K562 (cell line): Measurements from ENCODE around the gene GKAP1. TPM values are rescaled to one million over a fixed set of nuclear protein-coding genes. Genes with fewer than 3 reads are reported as not detected.

Source experiments
- CREM ChIP-seq: IDR thresholded peaks from 2 replicates; pipeline ENCODE4 v1.6.1; 2014; ENCODE audit warnings: antibody characterized with exemption, low read depth
- CSDE1 ChIP-seq, 2 experiments: fragments of 450-650 bp; IDR thresholded peaks; 2 replicates each; pipeline ENCODE4 v1.6.1; 2016; ENCODE audit warnings: mild to moderate bottlenecking in 1 of 2
- ESRRA ChIP-seq: fragments of 450-650 bp; IDR thresholded peaks from 2 replicates; pipeline ENCODE4 v1.6.1; 2014; ENCODE audit warnings: low read depth, mild to moderate bottlenecking, moderate library complexity, borderline replicate concordance
- ETV1 ChIP-seq: fragments of 450-650 bp; conservative IDR thresholded peaks from 2 replicates; pipeline ENCODE4 v1.6.1; 2016; ENCODE audit warnings: missing genetic modification characterization, control low read depth, low read depth, missing compliant biosample characterization
- FOXK2 ChIP-seq, 2 experiments: fragments of 450-650 bp; IDR thresholded peaks in 1 of 2; conservative IDR thresholded peaks in 1 of 2; 2 replicates each; pipeline ENCODE4 v1.6.1; 2016; ENCODE audit warnings: low read depth in 2 of 2, mild to moderate bottlenecking in 1 of 2
- FUS ChIP-seq: fragments of 200-400 bp; formaldehyde crosslinking; optimal IDR thresholded peaks from 2 replicates; pipeline ENCODE3; 2017; ENCODE audit warnings: low read depth, low read length
- HDAC1 ChIP-seq, 2 experiments: fragments of 450-650 bp; IDR thresholded peaks; 2 replicates each; pipeline ENCODE4 v1.6.1; 2016 to 2017; ENCODE audit warnings: inconsistent platforms in 1 of 2, mild to moderate bottlenecking in 1 of 2, moderate library complexity in 1 of 2
- HNRNPK ChIP-seq: fragments of 200-400 bp; formaldehyde crosslinking; IDR thresholded peaks from one replicate; pipeline ENCODE4 v1.6.1; 2018; ENCODE audit warnings: mild to moderate bottlenecking, low read depth, low read length; ENCODE audit not compliant: poor library complexity, severe bottlenecking
- NFIX ChIP-seq: fragments of 250-450 bp; sonication (Bioruptor Pico); IDR thresholded peaks from 2 replicates; pipeline ENCODE4 v1.4.0; 2020; ENCODE audit warnings: low read depth, mild to moderate bottlenecking, moderate library complexity
- RCOR1 ChIP-seq, 2 experiments: IDR thresholded peaks; 2 replicates each; pipeline ENCODE4 v1.6.1; 2012; ENCODE audit warnings: low read depth in 2 of 2, low read length in 2 of 2, borderline replicate concordance in 1 of 2, improper control_type of control experiment in 1 of 2
- ZBTB1 ChIP-seq: sonication (generic); formaldehyde crosslinking; IDR thresholded peaks from 2 replicates; pipeline ENCODE4 v1.8.1; 2023; ENCODE audit warnings: missing genetic modification reagents, low read depth, mild to moderate bottlenecking, borderline replicate concordance
- ZBTB2 ChIP-seq: fragments of 450-650 bp; IDR thresholded peaks from 2 replicates; pipeline ENCODE4 v1.6.1; 2016; ENCODE audit warnings: antibody characterized with exemption
- ZNF282 ChIP-seq: sonication (generic); formaldehyde crosslinking; IDR thresholded peaks from 2 replicates; pipeline ENCODE4 v1.8.1; 2023; ENCODE audit warnings: missing genetic modification reagents
- ZNF639 ChIP-seq, 2 experiments: fragments of 200-800 bp in 1 of 2; sonication (Bioruptor generic) in 1 of 2; sonication (generic) in 1 of 2; formaldehyde crosslinking in 1 of 2; IDR thresholded peaks in 1 of 2; conservative IDR thresholded peaks in 1 of 2; 2 replicates each; pipeline versions ENCODE4 v1.5.0 to v1.6.1; 2016 to 2020; ENCODE audit warnings: missing compliant biosample characterization in 1 of 2, missing genetic modification characterization in 1 of 2, missing genetic modification reagents in 1 of 2
- ZNF766 ChIP-seq: fragments of 200-800 bp; sonication (Bioruptor generic); conservative IDR thresholded peaks from 2 replicates; pipeline ENCODE4 v1.6.1; 2016; ENCODE audit warnings: missing genetic modification characterization, missing compliant biosample characterization
- polyA plus RNA-seq, 8 experiments: library from polyadenylated mRNA; depleted of rRNA in 4 of 8; stranded (reverse) in 5 of 8; unstranded in 3 of 8; fragments of >200 nt; fragmentation: Nextera tagmentation in 2 of 8; fragmentation: Illumina TruSeq in 1 of 8; extraction: Ambion mirVana in 2 of 8; extraction: Trizol in 1 of 8; gene quantifications; 2 replicates each; pipeline versions ENCODE4 v1.2.1 to v1.2.3, GENCODE V29; 2011 to 2014; ENCODE audit warnings: inconsistent platforms in 1 of 8, missing spikeins in 1 of 8
- total RNA-seq, 7 experiments: library from RNA; depleted of rRNA in 6 of 7; stranded (reverse); fragments of >200 nt in 6 of 7; fragmentation: Illumina TruSeq in 2 of 7; extraction: Trizol in 2 of 7; gene quantifications; 2 replicates each; pipeline versions ENCODE4 v1.2.1 to v1.2.3, GENCODE V29; 2011 to 2021; ENCODE audit warnings: low replicate concordance in 1 of 7
- TF ChIP-seq, protein P1 (sequence below): fragments of 450-650 bp; IDR thresholded peaks from 2 replicates; pipeline ENCODE4 v1.6.1; 2016; ENCODE audit warnings: mild to moderate bottlenecking
- TF ChIP-seq, protein P2 (sequence below): fragments of 250-450 bp; sonication (Bioruptor Pico); IDR thresholded peaks from 2 replicates; pipeline ENCODE4 v1.9.0; 2021; ENCODE audit warnings: mild to moderate bottlenecking
- TF ChIP-seq, protein P3 (sequence below): IDR thresholded peaks from 2 replicates; pipeline ENCODE4 v1.6.1; 2011; ENCODE audit warnings: borderline replicate concordance, low read depth, mild to moderate bottlenecking, moderate library complexity, low read length; ENCODE audit not compliant: insufficient read depth, poor library complexity, severe bottlenecking

The GKAP1 gene
- total and polyA plus RNA-seq, 9 of the 15 experiments (the other 6 are each of a cell fraction or from before 2014, with no cell fraction given), result 1.0 to 3.8 (median 2.7) TPM

DNA sequence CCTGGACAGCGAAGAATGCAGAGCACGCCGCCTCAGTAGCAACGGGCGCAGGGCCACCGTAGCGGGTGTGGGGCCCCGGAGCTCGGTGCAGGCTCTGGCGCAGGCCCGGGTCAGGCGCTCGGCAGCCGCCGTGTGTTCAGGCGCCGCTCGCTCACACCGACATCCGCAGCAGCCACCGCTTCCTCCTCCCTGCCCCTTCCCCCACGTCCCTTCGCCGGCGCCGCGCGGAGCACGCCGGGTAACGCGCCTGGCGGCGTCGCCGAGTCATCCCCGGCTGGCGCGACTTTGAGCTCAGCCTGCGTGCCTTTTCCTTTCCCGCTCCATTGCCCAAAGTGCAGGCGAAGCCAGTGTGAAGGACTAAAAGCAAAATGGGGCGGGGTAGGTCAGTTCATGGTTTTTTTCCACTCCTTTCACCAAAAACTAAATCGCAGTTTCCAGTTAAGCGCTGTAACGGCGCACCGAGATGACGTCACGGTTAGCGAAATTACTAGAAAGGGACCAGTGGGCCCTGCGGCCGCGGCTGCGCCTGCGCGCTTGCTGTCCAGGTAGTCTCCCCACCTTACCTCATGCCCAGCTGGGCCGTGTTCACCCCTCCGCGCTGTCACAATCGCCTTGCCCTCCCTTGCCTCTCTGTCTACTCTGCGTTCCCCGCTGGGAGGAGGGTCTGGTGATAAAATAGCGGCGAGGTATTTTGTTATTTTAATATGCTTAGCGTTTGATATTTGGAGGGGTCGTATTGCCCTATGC is 109.6 kb downstream of the GKAP1 start, which contains the start of gene UBQLN1 (continued):
- TF ChIP-seq ETV1 (tag) (no peak), FUS (peak; percentile 33), RCOR1 (IDR thresholded peaks at IDR 0.05; ENCODE audit: borderline replicate concordance in 1 of 2, low read depth in 2 of 2, low read length in 2 of 2) (peak in 1 of 2 experiments; percentile 14; a peak in 1 of 4 replicates), ZBTB1 (peak; percentile 80; the same call in 1 of the 2 replicates), ZNF766 (CRISPR knock-in tag) (0 out of 2 replicates have a peak, but pooled peaks have one; percentile 32), FOXK2 (conservative IDR thresholded peaks at IDR 0.05 in 1 of 2, IDR thresholded peaks at IDR 0.05 in 1 of 2; ENCODE audit: low read depth in 2 of 2) (peak; percentile 62 to 74; a peak in 3 of 4 replicates), CREM (peak; percentile 96), ZBTB2 (peak; percentile 71; the same call in 1 of the 2 replicates), ZNF639 (CRISPR knock-in tag; conservative IDR thresholded peaks at IDR 0.05 in 1 of 2, IDR thresholded peaks at IDR 0.05 in 1 of 2) (no peak), NFIX (CRISPR knock-in tag) (no peak), CSDE1 (IDR thresholded peaks at IDR 0.05) (peak in 1 of 2 experiments; percentile 74; a peak in 2 of 4 replicates), ZNF282 (peak; percentile 80; the same call in 1 of the 2 replicates), HNRNPK (peak; percentile 82), ESRRA (no peak), HDAC1 (IDR thresholded peaks at IDR 0.05) (peak in 1 of 2 experiments; percentile 81; a peak in 2 of 4 replicates)
- TF ChIP-seq, protein P1, sequence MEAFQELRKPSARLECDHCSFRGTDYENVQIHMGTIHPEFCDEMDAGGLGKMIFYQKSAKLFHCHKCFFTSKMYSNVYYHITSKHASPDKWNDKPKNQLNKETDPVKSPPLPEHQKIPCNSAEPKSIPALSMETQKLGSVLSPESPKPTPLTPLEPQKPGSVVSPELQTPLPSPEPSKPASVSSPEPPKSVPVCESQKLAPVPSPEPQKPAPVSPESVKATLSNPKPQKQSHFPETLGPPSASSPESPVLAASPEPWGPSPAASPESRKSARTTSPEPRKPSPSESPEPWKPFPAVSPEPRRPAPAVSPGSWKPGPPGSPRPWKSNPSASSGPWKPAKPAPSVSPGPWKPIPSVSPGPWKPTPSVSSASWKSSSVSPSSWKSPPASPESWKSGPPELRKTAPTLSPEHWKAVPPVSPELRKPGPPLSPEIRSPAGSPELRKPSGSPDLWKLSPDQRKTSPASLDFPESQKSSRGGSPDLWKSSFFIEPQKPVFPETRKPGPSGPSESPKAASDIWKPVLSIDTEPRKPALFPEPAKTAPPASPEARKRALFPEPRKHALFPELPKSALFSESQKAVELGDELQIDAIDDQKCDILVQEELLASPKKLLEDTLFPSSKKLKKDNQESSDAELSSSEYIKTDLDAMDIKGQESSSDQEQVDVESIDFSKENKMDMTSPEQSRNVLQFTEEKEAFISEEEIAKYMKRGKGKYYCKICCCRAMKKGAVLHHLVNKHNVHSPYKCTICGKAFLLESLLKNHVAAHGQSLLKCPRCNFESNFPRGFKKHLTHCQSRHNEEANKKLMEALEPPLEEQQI, result 0 out of 2 replicates have a peak, but pooled peaks have one; percentile 69
- TF ChIP-seq, protein P2, sequence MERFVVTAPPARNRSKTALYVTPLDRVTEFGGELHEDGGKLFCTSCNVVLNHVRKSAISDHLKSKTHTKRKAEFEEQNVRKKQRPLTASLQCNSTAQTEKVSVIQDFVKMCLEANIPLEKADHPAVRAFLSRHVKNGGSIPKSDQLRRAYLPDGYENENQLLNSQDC (CRISPR knock-in tag), result 0 out of 2 replicates have a peak, but pooled peaks have one; percentile 28
- TF ChIP-seq, protein P3, sequence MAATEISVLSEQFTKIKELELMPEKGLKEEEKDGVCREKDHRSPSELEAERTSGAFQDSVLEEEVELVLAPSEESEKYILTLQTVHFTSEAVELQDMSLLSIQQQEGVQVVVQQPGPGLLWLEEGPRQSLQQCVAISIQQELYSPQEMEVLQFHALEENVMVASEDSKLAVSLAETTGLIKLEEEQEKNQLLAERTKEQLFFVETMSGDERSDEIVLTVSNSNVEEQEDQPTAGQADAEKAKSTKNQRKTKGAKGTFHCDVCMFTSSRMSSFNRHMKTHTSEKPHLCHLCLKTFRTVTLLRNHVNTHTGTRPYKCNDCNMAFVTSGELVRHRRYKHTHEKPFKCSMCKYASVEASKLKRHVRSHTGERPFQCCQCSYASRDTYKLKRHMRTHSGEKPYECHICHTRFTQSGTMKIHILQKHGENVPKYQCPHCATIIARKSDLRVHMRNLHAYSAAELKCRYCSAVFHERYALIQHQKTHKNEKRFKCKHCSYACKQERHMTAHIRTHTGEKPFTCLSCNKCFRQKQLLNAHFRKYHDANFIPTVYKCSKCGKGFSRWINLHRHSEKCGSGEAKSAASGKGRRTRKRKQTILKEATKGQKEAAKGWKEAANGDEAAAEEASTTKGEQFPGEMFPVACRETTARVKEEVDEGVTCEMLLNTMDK, result no peak
